ENCODE data around the gene CTU2. TPM values are rescaled to one million over a fixed set of nuclear protein-coding genes. Genes with fewer than 3 reads are reported as not detected.

Gene CTU2
- total RNA-seq, 1 experiment from 2014 or later, result 14.7 TPM

DNA sequence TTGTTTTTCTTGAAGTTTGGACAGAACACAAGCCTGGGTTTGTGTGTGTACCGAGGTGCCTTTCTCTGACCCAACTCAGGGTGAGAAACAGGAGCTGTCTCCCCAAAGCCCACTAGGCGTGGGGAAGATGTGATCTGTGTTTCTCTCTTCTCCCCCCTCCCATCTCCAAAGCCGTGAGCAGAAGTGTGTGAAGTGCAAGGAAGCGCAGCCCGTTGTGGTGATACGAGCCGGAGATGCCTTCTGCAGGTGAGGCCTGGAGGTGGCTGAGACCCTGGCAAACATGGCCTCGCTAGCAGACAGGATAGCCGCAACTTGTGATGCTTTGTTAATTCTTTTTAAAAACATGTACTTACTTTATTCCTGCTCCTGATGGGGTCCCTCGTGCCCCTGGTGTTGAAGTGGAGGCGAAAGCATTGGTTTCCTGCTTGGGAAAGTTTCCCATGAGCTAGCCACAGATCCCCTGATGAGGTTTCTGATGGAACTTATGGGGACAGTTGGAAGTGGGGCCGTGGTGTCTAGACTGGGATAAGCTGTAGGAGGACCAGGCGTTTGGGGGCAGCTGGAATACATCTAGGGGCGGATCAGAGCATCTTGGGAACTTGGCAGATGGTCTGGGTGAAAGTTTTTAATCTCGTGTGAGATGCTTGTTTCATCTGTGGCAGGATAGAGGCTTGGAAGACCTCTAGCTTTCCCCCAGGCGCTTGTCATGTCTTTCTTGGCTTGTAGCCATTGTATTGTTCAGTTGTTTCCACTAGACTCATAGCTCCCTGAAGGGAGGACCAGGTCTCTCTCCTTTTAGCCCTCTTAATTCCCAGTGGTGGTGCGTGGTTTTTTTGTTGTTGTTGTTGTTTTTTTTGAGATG is 893 bp downstream of the CTU2 start:
- no peak for DNase-seq (ENCODE audit: low spot score)

DNA sequence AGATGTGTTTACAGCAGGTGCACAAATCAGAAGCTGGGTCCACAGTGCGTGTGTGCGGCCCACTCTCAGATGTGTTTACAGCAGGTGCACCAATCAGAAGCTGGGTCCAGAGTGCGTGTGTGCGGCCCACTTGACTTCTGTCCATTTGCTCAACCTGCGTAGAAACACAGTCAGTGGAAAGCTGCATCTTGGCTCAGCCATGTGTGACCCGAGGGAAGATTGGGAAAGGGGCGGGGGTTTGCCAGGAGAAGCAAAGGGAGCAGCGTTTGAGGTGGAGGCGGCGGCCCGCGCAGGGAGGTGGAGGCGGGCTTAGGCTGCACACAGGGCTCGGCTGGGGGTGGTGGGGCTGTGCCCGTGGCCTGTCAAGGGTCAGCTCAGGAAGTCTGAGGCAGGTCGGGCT is 4.3 kb downstream of the CTU2 start:
- in situ Hi-C loops (cut with HindIII; ENCODE audit: low sequenced_read_pairs), result no loop called here
- no peak for DNase-seq (ENCODE audit: low spot score)

More for the DNA sequence above, 893 bp downstream of the CTU2 start:
- in situ Hi-C loops (cut with HindIII; ENCODE audit: low sequenced_read_pairs), result no loop called here

DNA sequence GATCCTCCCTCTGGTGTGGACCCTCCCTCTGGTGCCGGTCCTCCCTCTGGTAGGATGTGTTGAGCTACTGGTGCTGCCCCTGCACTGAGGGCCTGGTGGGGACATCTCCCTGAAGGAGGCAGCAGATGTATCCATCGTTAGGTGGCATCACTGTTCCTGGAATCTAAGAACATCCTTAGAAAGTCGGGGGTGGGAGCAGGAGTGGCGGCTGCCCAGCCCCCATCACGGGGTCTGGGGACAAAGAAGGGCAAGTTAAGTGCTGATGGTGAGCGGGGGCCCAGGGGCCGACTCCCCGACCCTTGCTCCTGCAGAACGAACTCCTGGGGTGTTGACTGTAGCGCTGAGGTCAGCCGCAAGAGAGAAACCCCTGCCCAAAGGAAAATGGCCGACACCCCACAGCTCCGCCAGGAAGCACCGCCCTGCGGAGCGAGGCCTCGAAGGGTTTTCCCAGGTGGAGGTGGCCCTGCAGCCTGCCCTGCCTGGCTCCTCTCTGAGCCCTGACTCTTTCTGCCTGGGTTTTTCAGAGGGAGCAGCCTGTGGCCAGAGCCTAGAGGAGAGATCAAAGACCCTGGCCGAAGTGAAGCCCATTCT is 5.5 kb downstream of the CTU2 start:
- in situ Hi-C loops (cut with HindIII; ENCODE audit: low sequenced_read_pairs), result no loop called here
- no peak for DNase-seq (ENCODE audit: low spot score)

DNA sequence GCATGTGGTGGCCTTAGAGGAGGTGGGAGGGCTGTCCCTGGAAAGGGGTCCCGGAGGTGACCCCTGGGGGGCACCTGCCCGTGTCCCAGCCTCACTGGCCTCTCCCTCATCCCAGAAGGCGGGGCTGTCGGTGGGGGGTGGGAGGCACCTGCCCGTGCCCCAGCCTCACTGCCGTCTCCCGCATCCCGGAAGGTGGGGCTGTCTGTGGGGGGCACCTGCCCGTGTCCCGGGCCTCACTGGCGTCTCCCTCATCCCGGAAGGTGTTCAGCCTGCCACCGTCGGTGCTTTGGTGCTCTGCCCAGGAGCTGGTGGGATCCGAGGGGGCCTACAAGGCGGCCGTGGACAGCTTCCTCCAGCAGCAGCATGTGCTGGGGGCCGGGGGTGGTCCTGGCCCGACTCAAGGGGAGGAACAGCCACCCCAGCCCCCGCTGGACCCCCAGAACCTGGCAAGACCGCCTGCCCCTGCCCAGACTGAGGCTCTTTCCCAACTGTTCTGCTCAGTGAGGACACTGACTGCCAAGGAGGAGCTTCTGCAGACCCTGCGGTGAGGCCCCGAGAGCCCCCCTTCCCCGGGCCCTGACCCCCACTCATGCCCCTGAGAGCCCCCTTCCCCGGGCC is 6.2 kb downstream of the CTU2 start:
- in situ Hi-C loops (cut with HindIII; ENCODE audit: low sequenced_read_pairs), result no loop called here
- no peak for DNase-seq (ENCODE audit: low spot score)

DNA sequence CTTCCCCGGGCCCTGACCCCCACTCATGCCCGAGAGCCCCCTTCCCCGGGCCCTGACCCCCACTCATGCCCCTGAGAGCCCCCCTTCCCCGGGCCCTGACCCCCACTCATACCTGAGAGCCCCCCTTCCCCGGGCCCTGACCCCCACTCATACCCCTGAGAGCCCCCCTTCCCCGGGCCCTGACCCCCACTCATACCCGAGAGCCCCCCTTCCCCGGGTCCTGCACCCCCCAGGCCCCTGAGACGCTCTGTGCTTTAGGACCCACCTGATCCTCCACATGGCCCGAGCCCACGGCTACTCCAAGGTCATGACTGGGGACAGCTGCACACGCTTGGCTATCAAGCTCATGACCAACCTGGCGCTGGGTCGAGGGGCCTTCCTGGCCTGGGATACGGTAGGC is 6.8 kb downstream of the CTU2 start:
- in situ Hi-C loops (cut with HindIII; ENCODE audit: low sequenced_read_pairs), result no loop called here
- DNase-seq (ENCODE audit: low spot score), result no peak

DNA sequence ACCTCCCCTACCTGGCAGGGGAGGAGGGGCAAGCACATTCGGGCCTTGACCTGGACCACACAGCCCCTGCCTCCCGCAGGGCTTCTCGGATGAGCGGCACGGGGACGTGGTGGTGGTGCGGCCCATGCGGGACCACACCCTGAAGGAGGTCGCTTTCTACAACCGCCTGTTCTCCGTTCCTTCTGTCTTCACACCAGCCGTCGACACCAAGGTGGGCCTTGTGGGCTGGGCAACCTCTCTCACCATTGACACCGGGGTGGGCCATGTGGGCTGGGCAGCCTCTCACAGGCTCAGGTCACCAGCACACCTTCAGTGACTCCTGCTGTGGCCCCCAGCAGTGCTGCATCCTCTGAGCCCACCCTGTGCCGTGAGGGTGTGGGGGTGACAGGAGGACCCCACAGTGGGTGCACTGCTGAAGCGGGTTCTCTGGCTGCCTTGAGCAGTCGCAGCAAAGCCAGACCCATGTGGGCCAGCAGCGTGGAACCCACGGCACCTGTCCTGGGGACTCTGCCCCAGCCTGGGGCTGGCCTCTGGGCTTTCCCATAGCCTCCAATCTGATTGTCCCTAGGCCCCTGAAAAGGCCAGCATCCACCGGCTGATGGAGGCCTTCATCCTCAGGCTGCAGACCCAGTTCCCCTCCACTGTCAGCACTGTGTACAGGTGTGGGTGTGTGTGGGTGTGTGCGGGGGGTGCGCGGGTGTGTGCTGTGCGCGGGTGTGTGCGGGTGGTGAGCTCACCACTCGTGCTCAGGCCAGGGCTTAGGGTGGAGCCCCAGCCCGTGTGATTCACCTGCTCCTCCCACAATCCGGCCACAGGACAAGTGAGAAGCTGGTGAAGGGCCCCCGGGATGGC is 7.5 kb downstream of the CTU2 start:
- DNase-seq (ENCODE audit: low spot score), result no peak
- in situ Hi-C loops (cut with HindIII; ENCODE audit: low sequenced_read_pairs), result no loop called here

DNA sequence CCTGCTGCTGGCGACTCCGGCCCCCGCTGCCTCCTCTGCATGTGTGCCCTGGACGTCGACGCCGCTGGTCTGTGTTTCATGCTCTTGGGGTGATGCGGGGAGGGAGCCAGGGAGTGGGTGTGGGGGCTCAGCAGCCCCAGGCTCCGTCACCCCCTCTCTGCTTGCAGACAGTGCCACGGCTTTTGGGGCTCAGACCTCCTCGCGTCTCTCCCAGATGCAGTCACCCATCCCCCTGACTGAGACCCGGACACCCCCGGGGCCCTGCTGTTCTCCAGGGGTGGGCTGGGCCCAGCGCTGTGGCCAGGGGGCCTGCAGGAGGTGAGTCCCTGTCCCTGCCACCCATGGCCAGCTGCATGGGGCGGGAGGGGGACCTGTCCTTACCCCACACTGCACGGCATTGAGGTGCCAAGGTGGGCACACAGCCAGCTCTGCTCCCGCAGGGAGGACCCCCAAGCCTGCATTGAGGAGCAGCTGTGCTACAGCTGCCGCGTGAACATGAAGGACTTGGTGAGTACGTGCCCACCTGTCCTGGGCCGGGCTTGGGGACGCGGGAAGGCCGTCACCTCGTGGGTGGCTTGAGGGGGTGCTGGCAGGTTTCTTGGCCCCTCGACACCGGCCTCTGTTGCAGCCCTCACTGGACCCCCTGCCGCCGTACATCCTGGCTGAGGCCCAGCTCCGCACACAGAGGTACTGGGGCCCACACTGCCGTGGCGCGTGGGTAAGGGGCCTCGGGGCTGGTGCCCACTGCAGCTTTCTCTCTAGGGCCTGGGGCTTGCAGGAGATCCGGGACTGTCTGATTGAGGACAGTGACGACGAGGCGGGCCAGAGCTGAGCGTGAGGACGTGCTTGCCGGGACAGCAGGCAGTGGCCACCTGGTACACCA is 8.4 kb downstream of the CTU2 start:
- no peak for DNase-seq (ENCODE audit: low spot score)
- in situ Hi-C loops (cut with HindIII; ENCODE audit: low sequenced_read_pairs), result no loop called here

DNA sequence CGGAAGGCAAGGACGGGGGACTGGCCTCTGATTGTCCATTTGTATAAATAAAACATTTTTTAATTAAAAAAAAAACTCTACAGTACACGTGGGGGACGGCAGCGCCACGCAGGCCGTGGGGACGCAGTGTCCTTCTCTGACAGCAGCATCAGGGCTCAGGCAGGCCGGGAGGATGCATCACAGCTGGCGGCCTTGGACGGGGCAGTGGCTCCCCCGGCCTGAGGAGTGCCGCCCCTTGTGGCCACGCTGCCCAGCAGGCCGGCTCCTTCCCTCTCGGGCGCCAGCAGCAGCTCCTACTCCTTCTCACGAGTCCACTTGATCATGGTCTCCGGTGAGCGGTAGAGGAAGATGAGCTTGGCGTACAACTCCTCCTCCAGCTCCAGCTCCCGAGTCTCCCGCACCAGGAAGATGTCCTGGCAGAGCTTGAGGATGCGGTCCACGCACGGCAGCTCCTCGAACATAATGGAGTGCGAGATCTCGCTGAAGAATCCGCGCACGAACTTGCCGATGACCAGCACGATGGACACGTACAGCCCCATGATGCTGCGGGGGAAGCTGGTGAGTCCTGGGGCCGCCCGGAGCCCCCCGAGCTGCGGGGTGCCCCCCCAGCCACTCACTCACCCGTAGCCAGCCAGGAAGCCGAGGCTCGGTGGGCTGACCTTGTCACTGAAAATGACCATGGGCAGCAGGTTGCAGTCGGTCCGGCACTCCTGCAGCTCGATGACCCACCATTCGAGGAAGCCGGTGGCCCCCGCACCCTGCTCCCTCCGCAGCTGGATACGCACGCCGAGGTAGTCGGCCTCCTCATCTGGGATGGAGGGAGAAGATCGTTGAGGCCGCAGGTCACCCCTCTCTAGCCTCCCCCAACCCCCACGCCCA is 9.2 kb downstream of the CTU2 start:
- no peak for DNase-seq (ENCODE audit: low spot score)
- in situ Hi-C loops (cut with HindIII; ENCODE audit: low sequenced_read_pairs), result no loop called here

DNA sequence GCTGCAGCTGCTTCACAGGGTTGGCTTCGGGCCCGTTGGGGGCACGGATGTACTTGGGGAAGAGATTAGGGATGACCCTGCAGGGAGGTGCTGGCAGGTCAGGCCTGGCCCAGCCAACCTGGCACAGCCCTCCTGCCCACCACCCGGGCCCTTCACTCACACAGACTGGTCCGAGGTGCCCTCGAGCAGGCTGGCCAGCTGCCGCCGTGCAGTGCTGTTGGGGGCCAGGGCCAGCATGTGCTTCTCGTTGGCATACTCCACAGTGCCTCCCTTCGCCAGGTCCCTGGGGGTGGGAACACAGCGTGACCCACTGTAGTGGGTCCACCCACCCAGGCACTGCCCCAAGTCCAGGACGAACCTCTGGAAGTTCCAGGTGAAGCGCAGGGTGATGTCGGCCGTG is 9.9 kb downstream of the CTU2 start:
- DNase-seq (ENCODE audit: low spot score), result no peak
- in situ Hi-C loops (cut with HindIII; ENCODE audit: low sequenced_read_pairs), result no loop called here

DNA sequence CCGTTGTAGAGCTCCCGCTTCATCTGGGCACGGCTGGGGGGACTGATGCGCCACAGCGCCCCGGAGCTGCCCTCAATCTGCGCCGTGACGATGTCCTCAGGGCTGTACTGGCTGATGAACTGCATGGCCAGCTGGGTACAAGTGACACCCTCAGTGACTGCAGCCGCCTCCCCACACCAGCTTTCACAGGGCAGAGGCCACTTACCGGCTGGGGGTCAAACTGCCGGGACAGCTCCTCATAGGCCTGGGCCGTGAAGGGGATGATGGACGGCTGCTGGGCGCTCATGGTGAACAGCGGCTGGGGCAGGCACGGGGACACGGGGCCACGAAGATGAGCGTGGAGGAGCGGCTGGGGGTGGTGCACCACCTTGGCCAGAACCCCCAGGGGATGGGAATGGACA is 10.3 kb downstream of the CTU2 start:
- in situ Hi-C loops (cut with HindIII; ENCODE audit: low sequenced_read_pairs), result no loop called here
- no peak for DNase-seq (ENCODE audit: low spot score)

DNA sequence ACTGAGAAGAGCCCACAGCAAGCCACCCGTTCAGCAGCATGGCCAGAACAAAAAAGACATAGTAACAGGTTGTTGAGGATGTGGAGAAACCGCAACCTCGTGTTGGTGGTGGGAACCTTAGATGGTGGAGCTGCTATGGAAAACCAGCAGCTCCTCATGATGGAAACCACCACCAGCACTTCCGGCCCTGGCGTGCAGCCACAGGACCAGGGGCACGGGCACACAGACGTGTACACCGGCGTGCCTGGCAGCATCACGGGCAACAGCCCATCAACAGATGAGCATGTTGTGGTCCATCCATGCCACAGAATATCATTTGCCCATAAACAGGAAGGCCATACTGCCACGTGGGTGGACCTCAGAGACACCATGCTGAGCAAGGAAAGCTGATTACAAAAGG is 11.9 kb downstream of the CTU2 start:
- in situ Hi-C loops (cut with HindIII; ENCODE audit: low sequenced_read_pairs), result no loop called here
- no peak for DNase-seq (ENCODE audit: low spot score)

DNA sequence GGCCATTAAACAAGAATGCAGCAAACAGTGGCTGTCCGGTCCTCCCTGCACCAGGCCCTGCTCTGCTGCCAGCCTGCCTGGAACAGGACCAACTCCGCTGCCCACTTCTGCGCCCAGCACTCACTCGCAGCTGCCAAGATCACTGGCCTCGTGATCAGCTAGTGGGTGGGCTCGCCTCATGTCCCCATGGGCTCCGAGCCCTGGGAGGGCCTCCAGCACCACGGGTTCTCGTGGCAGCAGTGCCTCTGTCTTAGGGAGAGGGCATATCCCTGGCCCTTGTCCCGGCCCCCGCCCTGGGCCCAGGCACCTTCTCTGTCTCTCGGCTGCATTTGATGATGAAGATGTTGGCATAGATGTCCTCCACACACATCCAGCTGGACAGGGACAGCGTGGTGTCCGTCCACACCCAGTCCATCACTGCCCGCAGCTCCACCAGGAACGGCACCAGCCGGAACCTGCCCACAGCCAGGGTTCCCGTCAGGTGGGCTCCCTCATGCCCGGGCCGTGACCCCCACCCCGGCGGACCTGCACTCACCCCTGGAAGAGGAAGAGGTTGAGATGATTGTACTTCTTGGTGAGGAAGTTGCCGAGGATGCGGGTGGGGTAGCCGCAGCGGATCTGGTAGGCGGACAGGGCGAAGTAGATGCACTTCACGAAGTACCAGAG is 13.1 kb downstream of the CTU2 start:
- in situ Hi-C loops (cut with HindIII; ENCODE audit: low sequenced_read_pairs), result no loop called here
- peak; percentile 27 for DNase-seq (ENCODE audit: low spot score)

DNA sequence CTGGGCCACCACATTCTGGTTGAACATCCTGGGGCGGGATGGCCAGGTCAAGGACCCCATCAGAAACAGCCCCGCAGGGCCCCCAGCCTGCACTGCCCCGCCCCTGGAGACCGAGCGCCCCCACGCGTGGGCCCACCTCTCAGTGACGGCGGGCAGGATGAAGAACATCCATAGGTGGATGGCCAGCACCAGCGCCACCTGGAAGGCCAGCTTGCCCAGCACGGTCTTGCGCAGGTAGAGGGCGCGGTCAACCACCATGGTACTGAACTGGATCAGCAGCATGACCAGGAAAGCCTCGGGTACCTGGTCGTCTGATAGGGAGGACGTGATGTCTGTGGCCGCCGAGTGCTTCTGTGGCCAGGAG is 13.6 kb downstream of the CTU2 start:
- in situ Hi-C loops (cut with HindIII; ENCODE audit: low sequenced_read_pairs), result no loop called here
- no peak for DNase-seq (ENCODE audit: low spot score)

DNA sequence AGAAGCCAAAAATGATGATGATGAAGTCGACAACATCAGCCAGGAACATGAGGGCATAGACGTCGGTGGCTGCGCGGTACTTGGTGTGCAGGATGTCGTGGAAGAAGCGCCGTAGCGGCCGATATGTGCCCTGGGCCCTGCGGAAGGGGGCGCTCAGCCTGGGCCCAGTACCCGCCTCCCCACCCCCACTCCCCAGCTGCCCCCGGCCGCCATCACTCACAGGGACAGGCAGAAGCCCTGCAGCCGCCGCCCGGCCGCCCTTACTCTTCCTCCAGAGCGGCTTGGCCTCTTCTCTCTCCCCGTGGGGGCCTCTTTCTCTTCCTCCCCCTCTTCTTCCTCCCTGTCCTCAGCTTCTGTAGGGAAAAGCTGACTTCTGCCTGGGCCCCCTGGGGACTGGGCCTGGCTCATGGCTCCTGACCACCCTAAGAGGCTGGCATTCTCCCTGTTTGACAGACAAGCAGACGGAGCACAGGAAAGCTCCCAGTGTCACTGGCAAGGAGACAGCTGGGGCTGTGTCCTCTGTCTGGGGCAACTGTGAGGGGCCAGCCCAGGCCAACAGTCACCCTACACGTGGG is 14.2 kb downstream of the CTU2 start:
- in situ Hi-C loops (cut with HindIII; ENCODE audit: low sequenced_read_pairs), result no loop called here
- no peak for DNase-seq (ENCODE audit: low spot score)

DNA sequence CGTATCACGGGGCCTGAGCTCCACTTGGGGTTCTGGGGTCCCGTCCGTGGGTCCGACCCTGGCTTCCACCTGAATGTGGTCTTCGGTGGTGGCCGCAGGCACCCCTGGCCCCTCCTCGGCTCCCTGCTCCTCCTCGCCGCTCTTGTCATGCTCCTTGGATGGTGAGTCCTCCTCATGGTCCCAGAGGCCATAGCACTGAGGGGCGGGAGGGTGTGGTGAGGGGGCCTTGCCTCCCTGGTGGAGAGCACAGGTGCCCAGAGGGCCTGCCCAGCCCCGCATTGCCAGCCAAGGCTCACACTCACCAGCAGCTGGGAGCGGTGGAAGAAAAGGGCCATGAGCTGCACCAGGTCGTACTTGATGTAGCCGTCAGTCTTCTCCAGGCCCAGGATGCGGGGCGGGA is 14.9 kb downstream of the CTU2 start:
- no peak for DNase-seq (ENCODE audit: low spot score)
- in situ Hi-C loops (cut with HindIII; ENCODE audit: low sequenced_read_pairs), result no loop called here

DNA sequence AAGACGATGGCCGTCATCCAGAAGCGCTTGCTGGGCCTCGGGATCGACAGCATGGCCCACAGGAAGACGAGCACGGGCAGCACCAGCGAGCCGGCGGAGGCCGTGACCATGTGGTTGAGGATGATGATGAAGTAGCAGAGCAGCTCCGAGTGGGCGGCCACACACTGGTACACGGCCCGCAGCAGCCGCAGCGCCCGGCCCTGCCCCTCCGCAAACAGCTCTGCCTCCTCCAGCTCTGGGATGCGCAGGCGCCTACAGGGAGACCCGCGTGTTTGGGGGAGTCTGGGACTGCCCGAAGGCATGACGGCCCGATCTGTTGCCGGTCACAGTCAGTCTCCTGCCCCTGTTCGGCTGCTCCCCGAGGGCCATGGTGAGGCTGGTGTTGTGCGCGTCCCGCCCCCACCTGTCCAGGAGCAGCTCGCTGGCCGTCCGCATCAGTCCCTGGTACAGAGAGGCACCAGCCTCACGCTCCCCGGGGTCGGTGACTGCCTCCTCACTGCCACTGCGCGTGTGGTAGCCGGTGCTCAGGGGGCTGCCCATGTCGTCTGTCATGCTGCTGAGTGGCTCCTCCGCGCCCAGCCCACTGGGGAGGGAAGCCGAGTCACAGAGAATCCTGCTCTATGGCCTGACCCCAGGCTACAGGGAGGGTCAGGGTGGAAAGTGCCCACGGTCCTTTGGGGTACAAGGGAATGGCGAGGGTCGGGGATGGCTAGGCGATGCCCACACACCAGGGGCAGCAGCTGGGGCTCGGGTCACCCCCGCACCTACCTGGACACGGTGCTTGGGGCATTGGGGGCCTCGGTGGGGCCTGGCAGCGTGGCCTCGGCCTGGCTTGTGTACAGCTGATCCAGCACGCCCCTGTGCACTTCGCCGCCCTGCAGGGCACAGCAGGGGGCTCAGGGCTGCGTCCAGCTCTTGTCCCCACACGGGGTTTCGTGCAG is 15.8 kb downstream of the CTU2 start:
- in situ Hi-C loops (cut with HindIII; ENCODE audit: low sequenced_read_pairs), result no loop called here

More for the DNA sequence above, 15.8 kb downstream of the CTU2 start:
- DNase-seq (ENCODE audit: low spot score), result no peak

Measured in G401 (cell line).